Keratinocyte (primary cell): ENCODE data around the gene HCFC1R1. TPM values are rescaled to one million over a fixed set of nuclear protein-coding genes. Genes with fewer than 3 reads are reported as not detected.
"Not testable (repeated sequence)": the region's sequence is repeated elsewhere in the genome, so short reads cannot be mapped to it uniquely, and the experiment has no call there.

Experiments
- DNase-seq: peaks from one replicate; pipeline ENCODE4 v3.0.0-alpha.2; 2011; ENCODE audit warnings: low read depth, missing footprints, low spot score
- FAIRE-seq: peaks from 2 replicates; lab custom pipeline; 2011; peaks lifted over from hg19 to GRCh38; lab: Jason Lieb, UNC
- H2AFZ ChIP-seq: 2 replicates; pipeline ENCODE4 v1.6.0; 2012; ENCODE audit warnings: low read length, control low read depth, inconsistent platforms; ENCODE audit not compliant: control insufficient read depth
- H3K27ac ChIP-seq: 2 replicates; pipeline ENCODE4 v1.5.1; 2011; ENCODE audit warnings: low read length; ENCODE audit not compliant: control insufficient read depth, insufficient read depth
- H3K27me3 ChIP-seq: 3 replicates; pipeline ENCODE4 v1.6.0; 2011; ENCODE audit warnings: low read length; ENCODE audit not compliant: control insufficient read depth, insufficient read depth; ENCODE audit errors: extremely low read depth
- H3K36me3 ChIP-seq, 2 experiments: 2 replicates in 1 of 2; 3 replicates in 1 of 2; pipeline ENCODE4 v1.5.1; 2011; ENCODE audit warnings: low read length in 2 of 2, mild to moderate bottlenecking in 1 of 2; ENCODE audit not compliant: control insufficient read depth in 2 of 2, insufficient read depth in 2 of 2; ENCODE audit errors: extremely low read depth in 1 of 2
- H3K4me1 ChIP-seq: 3 replicates; pipeline ENCODE4 v1.5.1; 2011; ENCODE audit warnings: low read length; ENCODE audit not compliant: control insufficient read depth, insufficient read depth; ENCODE audit errors: extremely low read depth
- H3K4me2 ChIP-seq: 3 replicates; pipeline ENCODE4 v1.6.0; 2011; ENCODE audit warnings: low read depth, low read length; ENCODE audit not compliant: control insufficient read depth, insufficient read depth; ENCODE audit errors: extremely low read depth
- H3K4me3 ChIP-seq, 3 experiments: fragments of 200-600 bp in 1 of 3; sonication (generic) in 1 of 3; 2 replicates in 2 of 3; 3 replicates in 1 of 3; pipeline ENCODE4 v1.5.1; 2011 to 2016; ENCODE audit warnings: low read length in 3 of 3, mild to moderate bottlenecking in 3 of 3, control low read depth in 2 of 3, inconsistent platforms in 1 of 3, low read depth in 1 of 3, mixed read lengths in 1 of 3, mixed run types in 1 of 3, moderate library complexity in 1 of 3; ENCODE audit not compliant: control insufficient read depth in 2 of 3, insufficient read depth in 2 of 3; ENCODE audit errors: extremely low read depth in 1 of 3
- H3K79me2 ChIP-seq: 2 replicates; pipeline ENCODE4 v1.6.0; 2012; ENCODE audit warnings: low read length; ENCODE audit not compliant: control insufficient read depth, insufficient read depth
- H3K9ac ChIP-seq: 3 replicates; pipeline ENCODE4 v1.6.0; 2011; ENCODE audit warnings: low read length; ENCODE audit not compliant: control insufficient read depth, insufficient read depth; ENCODE audit errors: extremely low read depth
- H3K9me1 ChIP-seq: 3 replicates; pipeline ENCODE4 v1.6.0; 2011; ENCODE audit warnings: low read length; ENCODE audit not compliant: control insufficient read depth, insufficient read depth; ENCODE audit errors: extremely low read depth
- H3K9me3 ChIP-seq: 2 replicates; pipeline ENCODE4 v1.5.1; 2012; ENCODE audit warnings: low read depth, low read length; ENCODE audit not compliant: control insufficient read depth
- H4K20me1 ChIP-seq: 3 replicates; pipeline ENCODE4 v1.6.0; 2011; ENCODE audit warnings: low read length; ENCODE audit not compliant: control insufficient read depth, insufficient read depth; ENCODE audit errors: extremely low read depth
- CTCF ChIP-seq, 3 experiments: IDR thresholded peaks in 1 of 3; conservative IDR thresholded peaks in 1 of 3; optimal IDR thresholded peaks in 1 of 3; 2 replicates in 2 of 3; 3 replicates in 1 of 3; pipeline versions ENCODE3 to v1.5.1; 2011; ENCODE audit warnings: low read length in 3 of 3, mild to moderate bottlenecking in 3 of 3, moderate library complexity in 2 of 3, control low read depth in 1 of 3, inconsistent platforms in 1 of 3; ENCODE audit not compliant: insufficient read depth in 2 of 3; ENCODE audit errors: extremely low read depth in 1 of 3
- EZH2 ChIP-seq: IDR thresholded peaks from one replicate; pipeline ENCODE4 v1.6.1; 2012; ENCODE audit warnings: inconsistent platforms, mild to moderate bottlenecking, low read length, moderate library complexity
- dilution Hi-C: fragments of 300-500 bp; cut with MboI; formaldehyde crosslinking; loops from one replicate; pipeline ENCODE4 v1.7.0; 2020; ENCODE audit warnings: low sequenced_read_pairs; ENCODE audit not compliant: extremely low pct_ligation_motif_present
- polyA plus RNA-seq, 5 experiments: library from polyadenylated mRNA; depleted of rRNA in 3 of 5; stranded (reverse) in 3 of 5; stranded (forward) in 1 of 5; unstranded in 1 of 5; fragments of >200 nt; gene quantifications; 1 replicate in 1 of 5; 2 replicates in 3 of 5; 3 replicates in 1 of 5; pipeline versions ENCODE4 v1.2.1 to v1.2.3, GENCODE V29; 2011 to 2012; ENCODE audit warnings: missing spikeins in 2 of 5, low read depth in 1 of 5, low replicate concordance in 1 of 5

Gene HCFC1R1
- polyA plus RNA-seq, 1 donor (not counting 4 experiments of a cell fraction or from before 2014, with no cell fraction given), result 13.0 TPM

DNA sequence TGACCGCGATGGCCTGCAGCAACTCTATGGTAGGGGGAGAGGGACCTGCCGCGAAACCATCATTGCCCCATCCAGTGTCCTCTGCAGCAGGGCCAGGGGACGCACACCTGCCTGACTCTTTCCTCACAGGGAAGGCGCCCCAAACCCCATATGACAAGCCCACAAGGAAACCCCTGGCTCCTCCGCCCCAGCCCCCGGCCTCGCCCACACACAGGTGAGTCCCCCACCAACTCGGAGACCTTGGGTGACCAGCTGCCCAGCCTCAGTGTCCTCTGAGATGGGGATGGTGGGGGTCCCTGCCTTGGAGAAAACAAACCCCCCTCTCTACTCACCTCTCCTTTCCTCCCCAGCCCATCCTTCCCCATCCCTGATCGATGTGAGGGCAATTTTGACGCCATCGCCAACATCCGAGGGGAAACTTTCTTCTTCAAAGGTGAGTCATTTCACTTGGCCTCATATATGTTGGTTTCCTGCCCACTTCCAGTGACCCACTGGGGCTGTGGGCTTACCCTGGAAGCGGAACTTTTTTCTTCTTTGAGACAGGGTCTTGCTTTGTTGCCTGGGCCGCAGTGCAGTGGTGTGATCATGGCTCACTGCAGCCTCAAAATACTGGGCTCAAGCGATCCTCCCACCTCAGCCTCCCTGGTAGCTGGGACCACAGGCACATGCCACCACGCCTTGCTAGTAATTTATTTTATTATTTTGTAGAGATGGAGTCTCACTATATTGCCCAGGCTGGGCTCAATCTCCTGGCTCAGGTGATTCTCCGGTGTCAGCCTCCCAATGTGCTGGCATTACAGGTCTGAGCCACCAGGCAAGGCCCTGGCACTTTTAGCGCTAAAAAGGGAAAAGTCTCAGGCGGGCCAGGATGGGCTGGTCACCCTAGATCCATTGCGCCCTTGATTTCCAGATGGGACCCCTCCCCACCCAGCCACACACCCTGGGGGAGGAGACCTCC, 33.7 kb upstream of the HCFC1R1 start:
- no peak for TF ChIP-seq CTCF (optimal IDR thresholded peaks at IDR 0.05 in 1 of 3, IDR thresholded peaks at IDR 0.05 in 1 of 3, conservative IDR thresholded peaks at IDR 0.05 in 1 of 3; ENCODE audit: extremely low read depth in 1 of 3, insufficient read depth in 2 of 3, low read length in 3 of 3)
- TF ChIP-seq EZH2, result no peak
- dilution Hi-C loops, result no loop called here
- Histone ChIP-seq H3K79me2 (no peaks in the 10 kb centered on the region), H3K27ac (no peak overlapping the region), H3K4me1 (peaks cover 8% of the 10 kb centered on the region), H2AFZ (no peak overlapping the region), H3K9me1 (no peaks in the 10 kb centered on the region), H3K36me3 (peaks cover 0 to 6% of the 10 kb centered on the region in 2 experiments), H3K4me3 (peak overlapping the region in 2 of 3 experiments; percentile 81 to 97), H3K4me2 (peak overlapping the region; percentile 82), H3K27me3 (no peaks in the 10 kb centered on the region), H3K9ac (no peak overlapping the region), H3K9me3 (no peaks in the 10 kb centered on the region), H4K20me1 (no peaks in the 10 kb centered on the region)
- DNase-seq (no peak), FAIRE-seq (no peak)

DNA sequence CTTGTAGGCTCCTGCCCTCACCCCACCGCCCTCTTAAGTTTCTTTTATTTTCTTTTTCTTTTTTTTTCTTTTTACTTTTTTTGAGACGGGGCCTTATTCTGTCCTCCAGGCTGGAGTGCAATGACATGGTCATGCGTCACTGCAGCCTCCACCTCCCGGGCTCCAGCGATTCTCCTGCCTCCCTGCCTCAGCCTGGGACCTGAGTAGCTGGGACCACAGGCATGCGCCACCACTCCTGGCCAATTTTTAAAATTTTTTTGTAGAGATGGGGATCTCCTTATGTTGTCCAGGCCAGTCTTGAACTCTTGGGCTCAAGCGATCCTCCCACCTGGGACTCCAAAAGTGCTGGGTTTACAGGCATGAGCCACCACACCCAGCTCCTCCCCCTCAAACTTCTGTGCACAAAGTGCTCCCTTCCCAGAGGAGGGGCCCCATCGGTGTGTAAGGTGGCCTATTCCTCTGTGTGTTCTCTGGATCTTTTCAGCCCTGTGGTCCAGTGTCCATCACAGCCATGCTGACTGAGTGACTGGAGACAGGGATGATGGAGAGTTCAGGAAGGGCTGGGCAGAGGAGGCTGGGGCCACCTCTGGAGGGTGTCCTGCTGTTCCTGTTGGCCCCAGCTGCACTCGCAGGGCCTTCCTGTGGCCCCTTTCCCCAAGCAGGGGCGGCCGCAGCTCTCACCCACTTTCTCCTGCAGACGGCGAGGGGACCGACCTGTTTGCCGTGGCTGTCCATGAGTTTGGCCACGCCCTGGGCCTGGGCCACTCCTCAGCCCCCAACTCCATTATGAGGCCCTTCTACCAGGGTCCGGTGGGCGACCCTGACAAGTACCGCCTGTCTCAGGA, 32.8 kb upstream of the HCFC1R1 start:
- TF ChIP-seq CTCF (optimal IDR thresholded peaks at IDR 0.05 in 1 of 3, IDR thresholded peaks at IDR 0.05 in 1 of 3, conservative IDR thresholded peaks at IDR 0.05 in 1 of 3; ENCODE audit: extremely low read depth in 1 of 3, insufficient read depth in 2 of 3, low read length in 3 of 3) (no peak), EZH2 (no peak)
- peaks cover 8% of the 10 kb centered on the region for H3K4me1 ChIP-seq
- no peak overlapping the region for H3K4me2 ChIP-seq
- FAIRE-seq (no peak), DNase-seq (no peak)
- H3K9ac ChIP-seq, result no peak overlapping the region
- H3K79me2 ChIP-seq, result no peaks in the 10 kb centered on the region
- H3K4me3 ChIP-seq, result no peak overlapping the region
- H3K9me3 ChIP-seq, result no peaks in the 10 kb centered on the region
- H3K27me3 ChIP-seq, result no peaks in the 10 kb centered on the region
- dilution Hi-C loops, result no loop called here
- H3K9me1 ChIP-seq, result no peaks in the 10 kb centered on the region
- peaks cover 0 to 6% of the 10 kb centered on the region in 2 experiments for H3K36me3 ChIP-seq
- H2AFZ ChIP-seq, result no peak overlapping the region
- no peak overlapping the region for H3K27ac ChIP-seq
- H4K20me1 ChIP-seq, result no peaks in the 10 kb centered on the region

- DNase-seq, H3K27ac ChIP-seq, H3K79me2 ChIP-seq, H3K9me1 ChIP-seq, H3K36me3 ChIP-seq, H3K9me3 ChIP-seq, H3K9ac ChIP-seq, H3K27me3 ChIP-seq, H3K4me3 ChIP-seq, H2AFZ ChIP-seq, dilution Hi-C loops, H4K20me1 ChIP-seq, FAIRE-seq, H3K4me2 ChIP-seq, H3K4me1 ChIP-seq: not testable (repeated sequence)
Observed at GRCh38 chr16:3055734-3056115, 32.0 kb upstream of the HCFC1R1 start.
